Mesothelial cell of epicardium (in vitro differentiated cells): ENCODE results near the gene RHBDD1. TPM values are rescaled to one million over a fixed set of nuclear protein-coding genes. Genes with fewer than 3 reads are reported as not detected.

Experiments
- DNase-seq, 2 experiments: peaks; one replicate each; pipeline ENCODE4 v3.0.0; 2021; ENCODE audit warnings: low spot score in 2 of 2; ENCODE audit not compliant: unreplicated experiment in 2 of 2
- H3K27ac Mint-ChIP-seq: 2 replicates; pipeline ENCODE4 v1.8.0; 2021; ENCODE audit warnings: mixed read lengths
- H3K27me3 Mint-ChIP-seq: 2 replicates; pipeline ENCODE4 v1.8.0; 2021; ENCODE audit warnings: low read depth, mixed read lengths
- H3K36me3 Mint-ChIP-seq: 2 replicates; pipeline ENCODE4 v1.8.0; 2021; ENCODE audit warnings: mixed read lengths
- H3K4me1 Mint-ChIP-seq: 2 replicates; pipeline ENCODE4 v1.8.0; 2021; ENCODE audit warnings: mixed read lengths
- H3K4me3 Mint-ChIP-seq: 2 replicates; pipeline ENCODE4 v1.8.0; 2021; ENCODE audit warnings: mild to moderate bottlenecking, moderate library complexity, mixed read lengths
- H3K9me3 Mint-ChIP-seq: 2 replicates; pipeline ENCODE4 v1.8.0; 2021; ENCODE audit warnings: mixed read lengths
- total RNA-seq: library from RNA; stranded (reverse); gene quantifications from 3 replicates; pipeline ENCODE4 v1.2.1, GENCODE V29; 2021
- TF ChIP-seq, protein P1 (sequence below): fragments of 200-600 bp; sonication (generic); IDR thresholded peaks from one replicate; pipeline ENCODE4 v1.5.0; 2021; ENCODE audit warnings: antibody characterized with exemption; ENCODE audit not compliant: unreplicated experiment

Gene RHBDD1
- total RNA-seq, 1 donor from 2014 or later, result 42.2 TPM

DNA sequence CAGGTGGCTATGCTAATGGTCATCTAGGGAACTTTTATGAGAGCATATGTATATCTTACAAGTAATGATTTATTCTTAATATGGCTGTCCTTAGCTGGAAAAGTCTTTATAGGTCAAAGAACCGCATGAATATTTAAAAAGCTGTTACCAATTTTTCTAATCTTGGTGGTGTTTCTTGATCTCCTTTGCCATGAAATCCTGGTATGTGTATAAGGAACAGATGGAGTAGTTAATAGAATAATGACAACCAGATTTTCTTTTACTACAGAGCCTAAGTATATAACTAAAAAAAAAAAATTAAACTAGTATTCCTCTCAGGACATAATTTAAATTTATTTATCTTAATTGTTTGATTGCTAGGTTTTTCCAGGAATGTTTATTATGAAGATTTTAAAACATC is 74.5 kb downstream of the RHBDD1 start:
- DNase-seq, result no peak
- no peaks in the 10 kb centered on the region for H3K9me3 Mint-ChIP-seq
- TF ChIP-seq, protein P1, sequence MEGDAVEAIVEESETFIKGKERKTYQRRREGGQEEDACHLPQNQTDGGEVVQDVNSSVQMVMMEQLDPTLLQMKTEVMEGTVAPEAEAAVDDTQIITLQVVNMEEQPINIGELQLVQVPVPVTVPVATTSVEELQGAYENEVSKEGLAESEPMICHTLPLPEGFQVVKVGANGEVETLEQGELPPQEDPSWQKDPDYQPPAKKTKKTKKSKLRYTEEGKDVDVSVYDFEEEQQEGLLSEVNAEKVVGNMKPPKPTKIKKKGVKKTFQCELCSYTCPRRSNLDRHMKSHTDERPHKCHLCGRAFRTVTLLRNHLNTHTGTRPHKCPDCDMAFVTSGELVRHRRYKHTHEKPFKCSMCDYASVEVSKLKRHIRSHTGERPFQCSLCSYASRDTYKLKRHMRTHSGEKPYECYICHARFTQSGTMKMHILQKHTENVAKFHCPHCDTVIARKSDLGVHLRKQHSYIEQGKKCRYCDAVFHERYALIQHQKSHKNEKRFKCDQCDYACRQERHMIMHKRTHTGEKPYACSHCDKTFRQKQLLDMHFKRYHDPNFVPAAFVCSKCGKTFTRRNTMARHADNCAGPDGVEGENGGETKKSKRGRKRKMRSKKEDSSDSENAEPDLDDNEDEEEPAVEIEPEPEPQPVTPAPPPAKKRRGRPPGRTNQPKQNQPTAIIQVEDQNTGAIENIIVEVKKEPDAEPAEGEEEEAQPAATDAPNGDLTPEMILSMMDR, result no peak
- no peaks in the 10 kb centered on the region for H3K4me1 Mint-ChIP-seq
- no peak overlapping the region for H3K4me3 Mint-ChIP-seq
- no peak overlapping the region for H3K27ac Mint-ChIP-seq
- peaks cover 6% of the 10 kb centered on the region for H3K36me3 Mint-ChIP-seq
- H3K27me3 Mint-ChIP-seq, result no peaks in the 10 kb centered on the region

GRCh38 chr2:226911932-226912331 is 76.1 kb downstream of the RHBDD1 start:
- no peak for DNase-seq
- no peaks in the 10 kb centered on the region for H3K27me3 Mint-ChIP-seq

GRCh38 chr2:226913641-226914040 is 77.8 kb downstream of the RHBDD1 start:
- Mint-ChIP-seq H3K4me3 (no peak overlapping the region), H3K36me3 (peaks cover 6% of the 10 kb centered on the region), H3K27ac (no peak overlapping the region), H3K4me1 (no peaks in the 10 kb centered on the region), H3K9me3 (no peaks in the 10 kb centered on the region), H3K27me3 (no peaks in the 10 kb centered on the region)
- DNase-seq, result no peak
- TF ChIP-seq, protein P1, result no peak

More at GRCh38 chr2:226911932-226912331, 76.1 kb downstream of the RHBDD1 start:
- no peak overlapping the region for H3K4me3 Mint-ChIP-seq
- no peaks in the 10 kb centered on the region for H3K4me1 Mint-ChIP-seq
- no peaks in the 10 kb centered on the region for H3K9me3 Mint-ChIP-seq
- peaks cover 6% of the 10 kb centered on the region for H3K36me3 Mint-ChIP-seq
- TF ChIP-seq, protein P1, result no peak
- H3K27ac Mint-ChIP-seq, result no peak overlapping the region

DNA sequence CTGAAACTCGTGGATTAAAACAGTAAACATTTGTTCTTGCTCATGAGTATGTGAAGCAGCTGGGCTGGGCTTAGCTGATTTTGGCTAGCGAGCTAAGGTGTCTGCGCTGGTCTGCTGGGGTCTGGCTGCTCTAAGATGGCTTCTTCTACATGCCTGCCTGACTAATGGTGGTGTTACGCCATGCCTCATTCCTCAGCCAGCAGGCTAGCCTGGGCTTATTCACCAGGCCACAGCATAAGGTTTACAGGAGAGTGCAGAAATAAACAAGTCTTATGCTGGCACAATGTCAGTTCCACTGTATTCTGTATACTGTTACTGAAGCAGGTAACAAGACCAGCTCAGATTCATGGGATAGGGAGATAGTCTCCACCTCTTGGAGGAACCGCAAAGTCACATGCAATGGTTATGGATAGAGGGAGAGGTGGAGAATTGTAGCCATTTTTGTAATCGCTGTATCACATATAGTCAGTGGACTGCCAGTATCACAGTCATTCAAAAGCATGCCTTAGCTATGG is 80.0 kb downstream of the RHBDD1 start:
- TF ChIP-seq, protein P1, result no peak
- peaks cover 15% of the 10 kb centered on the region for H3K9me3 Mint-ChIP-seq
- peaks cover 19% of the 10 kb centered on the region for H3K36me3 Mint-ChIP-seq
- no peak for DNase-seq
- no peaks in the 10 kb centered on the region for H3K4me1 Mint-ChIP-seq
- H3K27ac Mint-ChIP-seq, result no peak overlapping the region
- H3K27me3 Mint-ChIP-seq, result no peaks in the 10 kb centered on the region
- H3K4me3 Mint-ChIP-seq, result no peak overlapping the region

DNA sequence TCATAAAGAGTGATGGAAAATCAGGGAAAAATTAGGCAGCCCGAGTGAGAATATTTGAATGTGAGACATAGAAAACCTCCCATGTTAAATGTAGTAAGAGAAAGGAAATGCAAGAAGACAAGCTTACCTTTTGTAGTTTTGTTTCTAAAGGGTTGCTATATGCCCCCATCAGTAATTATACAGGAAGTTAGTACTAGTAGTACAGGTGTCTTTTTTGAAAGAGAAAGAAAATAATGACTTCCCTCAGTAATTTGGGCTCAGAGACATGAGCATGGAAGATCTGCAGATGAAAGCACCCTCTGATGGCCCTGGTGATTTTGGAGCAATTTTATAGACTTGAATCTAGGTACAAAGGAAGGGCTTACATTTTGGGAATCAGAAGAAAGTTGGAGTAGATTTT is 80.8 kb downstream of the RHBDD1 start:
- H3K4me1 Mint-ChIP-seq, result no peaks in the 10 kb centered on the region
- H3K4me3 Mint-ChIP-seq, result no peak overlapping the region
- peaks cover 22% of the 10 kb centered on the region for H3K9me3 Mint-ChIP-seq
- no peaks in the 10 kb centered on the region for H3K27me3 Mint-ChIP-seq
- H3K27ac Mint-ChIP-seq, result no peak overlapping the region
- peaks cover 19% of the 10 kb centered on the region for H3K36me3 Mint-ChIP-seq
- no peak for DNase-seq
- TF ChIP-seq, protein P1, result no peak

- Mint-ChIP-seq H3K9me3 (peaks cover 39% of the 10 kb centered on the region), H3K36me3 (peaks cover 12% of the 10 kb centered on the region), H3K27me3 (no peaks in the 10 kb centered on the region), H3K27ac (no peak overlapping the region), H3K4me3 (no peak overlapping the region), H3K4me1 (no peaks in the 10 kb centered on the region)
- TF ChIP-seq, protein P1, result no peak
- no peak for DNase-seq
Measured at GRCh38 chr2:226932443-226932842, 96.6 kb downstream of the RHBDD1 start.
